Skeletal muscle satellite cell (primary cell): ENCODE results near the gene PIEZO1.
"Not testable (repeated sequence)": the region's sequence is repeated elsewhere in the genome, so short reads cannot be mapped to it uniquely, and the experiment has no call there.

Experiments
- H3K27me3 ChIP-seq: 2 replicates; pipeline ENCODE4 v1.7.0; 2013; ENCODE audit warnings: low read length; ENCODE audit not compliant: control insufficient read depth, insufficient read depth
- H3K36me3 ChIP-seq: 2 replicates; pipeline ENCODE4 v1.7.0; 2013; ENCODE audit warnings: mild to moderate bottlenecking, control low read depth, low read length; ENCODE audit not compliant: insufficient read depth
- H3K4me1 ChIP-seq: 2 replicates; pipeline ENCODE4 v1.7.0; 2013; ENCODE audit warnings: low read length; ENCODE audit not compliant: control insufficient read depth, insufficient read depth
- H3K4me2 ChIP-seq: 2 replicates; pipeline ENCODE4 v1.7.0; 2013; ENCODE audit warnings: mild to moderate bottlenecking, low read length
- H3K4me3 ChIP-seq: 2 replicates; pipeline ENCODE4 v1.7.0; 2013; ENCODE audit warnings: low read length
- H3K9ac ChIP-seq: 2 replicates; pipeline ENCODE4 v1.7.0; 2013; ENCODE audit warnings: mild to moderate bottlenecking, low read depth, low read length, moderate library complexity
- H3K9me3 ChIP-seq: replicated peaks from 2 replicates; pipeline ENCODE4 v1.7.0; 2013; ENCODE audit warnings: mild to moderate bottlenecking, control low read depth, low read length

PIEZO1 gene

DNA sequence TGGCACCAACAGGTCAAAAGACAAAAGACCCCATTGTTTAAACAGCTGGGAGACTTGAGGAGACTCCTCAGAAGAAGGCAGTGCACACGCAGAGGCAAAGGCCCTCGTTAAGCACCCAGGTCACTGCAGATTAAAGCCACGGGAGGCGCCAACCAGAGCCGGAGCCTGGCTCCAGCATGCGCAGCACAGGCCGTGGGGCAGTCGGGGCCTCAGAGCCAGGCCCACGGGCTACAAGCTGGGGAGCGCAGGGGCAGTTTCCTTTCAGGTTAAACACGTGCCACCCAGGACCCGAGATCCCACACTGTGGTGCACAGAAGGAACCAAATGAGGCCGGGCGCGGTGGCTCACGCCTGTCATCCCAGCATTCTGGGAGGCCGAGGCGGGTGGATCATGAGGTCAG, 9.2 kb downstream of the PIEZO1 start:
- peaks cover 9% of the 10 kb centered on the region for H3K36me3 ChIP-seq
- H3K9me3 ChIP-seq, result no peaks in the 10 kb centered on the region
- H3K4me1 ChIP-seq, result peaks cover 75% of the 10 kb centered on the region

DNA sequence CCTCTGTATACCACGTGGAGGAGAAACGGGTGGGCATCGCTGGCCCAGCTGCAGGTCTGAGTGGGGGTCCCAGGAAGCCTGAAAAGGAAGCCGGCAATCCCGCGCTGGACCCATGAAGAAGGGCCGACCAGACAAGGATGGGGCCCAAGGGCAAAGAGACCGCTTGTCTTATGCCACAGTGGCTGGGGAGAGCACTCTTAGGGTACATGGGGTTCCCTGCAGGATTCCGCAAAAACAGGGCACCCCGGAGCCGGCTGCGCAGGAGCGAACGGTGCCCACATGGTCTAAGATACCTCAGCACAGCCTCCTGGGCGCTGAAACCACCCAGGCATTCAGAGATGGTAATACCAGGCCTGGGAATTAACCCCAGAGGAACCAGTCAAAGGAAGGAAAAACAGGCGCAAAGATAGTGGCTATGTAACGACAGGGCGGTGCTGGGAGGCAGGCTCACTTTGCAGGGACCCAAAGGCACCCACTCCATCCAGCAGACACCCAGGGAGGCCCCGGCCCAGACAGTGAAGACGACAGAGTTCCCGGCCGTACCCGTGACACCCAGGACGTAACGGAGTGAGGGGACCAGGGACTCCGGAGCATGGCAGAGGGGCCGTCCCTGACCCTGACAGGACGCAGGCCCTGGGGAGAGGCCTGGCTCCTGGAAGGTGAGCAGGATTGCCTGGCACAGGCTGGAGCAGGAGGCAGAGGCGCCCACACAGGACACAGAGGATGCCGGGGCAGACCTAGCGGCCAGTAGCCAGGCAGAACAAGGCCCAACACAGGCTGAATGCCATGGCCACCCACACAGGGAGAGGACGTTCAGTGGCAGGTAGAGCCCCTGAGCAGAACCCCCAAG, 10.3 kb downstream of the PIEZO1 start:
- peaks cover 75% of the 10 kb centered on the region for H3K4me1 ChIP-seq
- peak overlapping the region; percentile 2 for H3K9ac ChIP-seq
- no peaks in the 10 kb centered on the region for H3K9me3 ChIP-seq
- H3K4me2 ChIP-seq, result peak overlapping the region; percentile 83
- no peak overlapping the region for H3K4me3 ChIP-seq
- H3K36me3 ChIP-seq, result peaks cover 9% of the 10 kb centered on the region
- no peaks in the 10 kb centered on the region for H3K27me3 ChIP-seq

More for the DNA sequence above, 9.2 kb downstream of the PIEZO1 start:
- no peak overlapping the region for H3K9ac ChIP-seq
- no peak overlapping the region for H3K4me2 ChIP-seq
- H3K4me3 ChIP-seq, result no peak overlapping the region
- H3K27me3 ChIP-seq, result no peaks in the 10 kb centered on the region

DNA sequence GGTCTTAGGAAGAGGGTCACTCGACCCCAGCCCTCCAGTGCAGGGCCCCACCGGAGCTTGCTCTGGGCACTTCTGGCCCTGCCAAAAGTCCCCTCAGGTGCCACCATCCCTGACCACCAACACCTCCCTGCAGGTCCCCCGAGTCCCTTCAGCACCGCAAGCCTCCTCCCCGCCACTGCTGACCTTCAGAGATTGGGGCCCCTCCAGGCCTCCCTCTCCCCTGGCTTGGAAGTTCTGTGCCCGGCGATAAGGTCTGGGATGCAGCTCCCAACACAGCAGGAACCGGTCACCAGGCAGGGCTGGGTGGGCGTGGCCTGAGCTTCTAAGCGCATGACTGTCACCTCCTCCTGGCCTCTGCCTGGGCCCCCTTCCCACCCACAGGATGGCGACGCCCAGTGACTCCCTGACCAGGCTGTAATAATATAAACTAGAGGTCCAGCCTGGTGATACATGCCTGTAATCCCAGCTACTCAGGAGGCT, 11.2 kb downstream of the PIEZO1 start:
- Histone ChIP-seq H3K9ac (peak overlapping the region; percentile 51), H3K4me2 (peak overlapping the region; percentile 83), H3K4me3 (peak overlapping the region; percentile 59), H3K27me3 (no peaks in the 10 kb centered on the region), H3K4me1 (peaks cover 75% of the 10 kb centered on the region), H3K36me3 (peaks cover 9% of the 10 kb centered on the region), H3K9me3 (no peaks in the 10 kb centered on the region)

- peaks cover 77% of the 10 kb centered on the region for H3K4me1 ChIP-seq
- peak overlapping the region; percentile 51 for H3K9ac ChIP-seq
- H3K9me3 ChIP-seq, result no peaks in the 10 kb centered on the region
- H3K4me3 ChIP-seq, result peak overlapping the region; percentile 59
- H3K36me3 ChIP-seq, result peaks cover 9% of the 10 kb centered on the region
- H3K27me3 ChIP-seq, result no peaks in the 10 kb centered on the region
- peak overlapping the region; percentile 83 for H3K4me2 ChIP-seq
Observed at GRCh38 chr16:88772871-88773811, 11.9 kb downstream of the PIEZO1 start.

DNA sequence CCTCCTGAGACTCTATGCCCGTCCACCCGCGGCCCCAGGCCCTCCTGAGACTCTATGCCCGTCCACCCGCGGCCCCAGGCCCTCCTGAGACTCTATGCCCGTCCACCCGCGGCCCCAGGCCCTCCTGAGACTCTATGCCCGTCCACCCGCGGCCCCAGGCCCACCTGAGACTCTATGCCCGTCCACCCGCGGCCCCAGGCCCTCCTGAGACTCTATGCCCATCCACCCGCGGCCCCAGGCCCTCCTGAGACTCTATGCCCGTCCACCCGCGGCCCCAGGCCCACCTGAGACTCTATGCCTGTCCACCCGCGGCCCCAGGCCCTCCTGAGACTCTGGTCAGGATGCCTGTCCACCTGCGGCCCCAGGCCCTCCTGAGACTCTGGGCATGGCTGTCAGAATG, 13.2 kb downstream of the PIEZO1 start:
- Histone ChIP-seq H3K4me2 (peak overlapping the region; percentile 83), H3K4me1 (peaks cover 87% of the 10 kb centered on the region)
- H3K4me3 ChIP-seq, H3K27me3 ChIP-seq, H3K9ac ChIP-seq, H3K36me3 ChIP-seq, H3K9me3 ChIP-seq: not testable (repeated sequence)

- H3K9ac ChIP-seq, result no peak overlapping the region
- peaks cover 6% of the 10 kb centered on the region for H3K36me3 ChIP-seq
- H3K4me3 ChIP-seq, result peak overlapping the region; percentile 56
- H3K4me2 ChIP-seq, result peak overlapping the region; percentile 82
- H3K9me3 ChIP-seq, result no peaks in the 10 kb centered on the region
- peaks cover 87% of the 10 kb centered on the region for H3K4me1 ChIP-seq
- no peaks in the 10 kb centered on the region for H3K27me3 ChIP-seq
Observed at GRCh38 chr16:88771294-88771772, 13.7 kb downstream of the PIEZO1 start.

DNA sequence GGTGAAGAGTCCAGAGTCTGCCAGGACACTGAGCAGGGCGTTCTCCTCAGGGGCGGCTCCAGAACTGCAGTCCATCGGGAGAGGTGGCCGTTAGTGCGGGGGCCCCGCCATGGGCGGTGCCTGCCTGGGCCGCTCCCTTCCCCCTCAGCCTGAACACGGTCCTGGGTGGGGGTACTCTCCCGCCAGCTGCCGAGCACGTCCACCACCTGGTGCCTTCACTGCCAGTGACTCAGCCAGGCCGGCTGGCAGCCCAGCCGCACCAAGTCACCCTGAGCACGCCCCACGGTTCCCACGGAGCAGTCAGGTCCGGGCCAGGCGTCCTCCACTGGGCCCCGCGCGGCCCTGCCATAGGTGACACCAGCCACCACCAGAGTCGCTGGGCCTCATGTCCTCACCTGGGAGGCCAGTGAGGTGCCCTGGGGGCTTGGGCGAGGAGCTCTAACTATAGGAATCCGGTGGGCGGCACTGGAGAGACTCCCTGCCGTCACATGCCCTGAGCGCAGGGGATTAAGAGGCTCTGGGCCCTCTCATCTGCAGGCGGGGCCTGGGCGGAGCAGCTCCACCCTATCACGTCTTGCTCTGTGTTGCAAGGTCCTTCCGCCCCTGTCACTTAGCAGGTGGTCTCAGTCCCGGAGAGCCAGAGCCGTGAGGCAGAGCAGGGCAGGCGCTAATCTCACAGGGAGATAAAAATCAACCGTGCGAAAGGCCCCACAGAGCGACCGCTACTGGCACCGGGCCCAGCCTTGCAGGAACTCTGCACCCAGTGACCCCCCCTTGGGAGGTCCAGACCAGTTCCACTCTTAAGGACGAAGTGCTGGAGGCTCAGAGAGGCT, 14.3 kb downstream of the PIEZO1 start:
- Histone ChIP-seq H3K9me3 (no peaks in the 10 kb centered on the region), H3K36me3 (peaks cover 11% of the 10 kb centered on the region), H3K4me1 (peaks cover 93% of the 10 kb centered on the region), H3K9ac (peak overlapping the region; percentile 56), H3K4me3 (peak overlapping the region; percentile 56), H3K4me2 (peak overlapping the region; percentile 82), H3K27me3 (no peaks in the 10 kb centered on the region)

DNA sequence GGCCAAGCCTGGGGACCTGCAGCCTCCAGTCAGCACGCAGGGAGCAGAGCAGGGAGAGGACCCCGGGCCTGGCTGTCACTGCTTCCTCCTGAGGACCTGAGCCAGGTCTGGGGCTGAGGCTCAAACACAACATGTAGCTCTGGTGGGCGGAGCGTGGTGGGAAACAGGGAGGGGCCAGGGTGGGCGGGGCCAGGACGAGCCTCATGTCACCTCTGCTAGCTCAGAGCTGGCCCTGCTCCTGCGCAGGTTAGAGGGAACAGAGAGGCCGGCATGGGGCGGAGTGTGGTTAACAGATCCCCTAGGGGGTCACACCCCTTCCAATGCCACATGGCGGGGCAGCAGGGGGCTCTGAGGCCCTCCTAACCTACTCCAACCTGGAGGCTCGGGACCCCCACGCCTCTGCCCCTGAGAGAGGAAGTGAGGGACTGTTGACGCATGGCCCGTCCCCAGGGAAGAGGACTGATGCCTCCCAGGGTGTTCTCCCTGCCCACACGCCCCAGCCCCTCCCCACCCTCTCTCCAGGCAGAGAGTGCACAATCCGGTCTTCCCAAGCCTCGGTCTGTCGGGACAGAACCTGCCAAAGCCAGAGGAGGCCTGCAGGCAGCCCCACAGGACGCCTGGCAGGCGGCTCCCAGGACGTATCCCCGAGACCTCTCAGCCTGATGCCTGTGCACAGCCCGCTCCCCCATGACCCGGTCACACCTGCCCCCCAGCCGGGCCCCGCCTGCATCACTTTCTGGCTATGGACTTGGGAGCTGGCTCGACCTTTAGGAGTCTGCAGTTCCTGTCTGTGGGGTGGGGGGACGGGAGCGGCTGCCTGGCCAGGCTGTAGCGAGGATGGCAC, 15.2 kb downstream of the PIEZO1 start:
- Histone ChIP-seq H3K9ac (peak overlapping the region; percentile 56), H3K4me3 (peak overlapping the region; percentile 56)

GRCh38 chr16:88768071-88768783, 16.8 kb downstream of the PIEZO1 start:
- Histone ChIP-seq H3K9me3 (no peaks in the 10 kb centered on the region), H3K4me2 (peak overlapping the region; percentile 75), H3K4me3 (peak overlapping the region; percentile 16), H3K4me1 (peaks cover 86% of the 10 kb centered on the region), H3K9ac (peak overlapping the region; percentile 53), H3K27me3 (no peaks in the 10 kb centered on the region), H3K36me3 (peaks cover 16% of the 10 kb centered on the region)

More for the DNA sequence above, 15.2 kb downstream of the PIEZO1 start:
- Histone ChIP-seq H3K4me1 (peaks cover 96% of the 10 kb centered on the region), H3K36me3 (peaks cover 7% of the 10 kb centered on the region), H3K4me2 (peak overlapping the region; percentile 82), H3K27me3 (no peaks in the 10 kb centered on the region), H3K9me3 (no peaks in the 10 kb centered on the region)
